Measurements from ENCODE around the gene SF3B6. TPM values are rescaled to one million over a fixed set of nuclear protein-coding genes. Genes with fewer than 3 reads are reported as not detected.
A peak's percentile ranks its signal among the peaks of the same experiment; 100 is the strongest.

The SF3B6 gene
- total RNA-seq, 1 experiment from 2014 or later: 132 TPM

DNA sequence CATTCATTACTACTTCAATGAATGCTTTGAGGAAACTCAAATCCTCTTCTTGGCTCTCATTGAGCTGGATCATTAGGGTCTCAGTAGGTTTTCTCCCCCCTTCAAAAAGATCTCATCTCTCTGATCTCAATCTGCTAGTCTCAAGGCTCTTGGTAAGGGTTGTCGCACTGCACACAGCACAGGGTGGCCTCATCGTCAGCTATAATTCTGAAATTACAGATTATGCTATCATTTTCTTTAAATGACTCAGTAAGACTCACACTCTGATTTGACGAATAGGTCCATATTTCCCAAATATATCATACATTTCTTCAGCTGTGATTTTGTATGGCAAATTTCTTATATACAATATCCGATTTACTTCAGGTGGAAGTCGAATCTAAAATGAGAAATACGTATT, 2.3 kb downstream of the SF3B6 start:
- no peak overlapping the region for H3K23ac ChIP-seq (ENCODE audit: insufficient read length, low read depth, low read length)
- no peak overlapping the region for H3K14ac ChIP-seq (ENCODE audit: insufficient read depth, low read length)
- H3K56ac ChIP-seq (ENCODE audit: insufficient read length, low read depth, low read length): no peak overlapping the region
- no CpG with 5 or more reads among the region's 6 CpGs for WGBS (ENCODE audit: extremely low coverage, insufficient read length, low lambda C conversion rate)
- H3K4me2 ChIP-seq (ENCODE audit: insufficient read depth, insufficient read length, low read length): no peak overlapping the region
- TF ChIP-seq, protein P1, sequence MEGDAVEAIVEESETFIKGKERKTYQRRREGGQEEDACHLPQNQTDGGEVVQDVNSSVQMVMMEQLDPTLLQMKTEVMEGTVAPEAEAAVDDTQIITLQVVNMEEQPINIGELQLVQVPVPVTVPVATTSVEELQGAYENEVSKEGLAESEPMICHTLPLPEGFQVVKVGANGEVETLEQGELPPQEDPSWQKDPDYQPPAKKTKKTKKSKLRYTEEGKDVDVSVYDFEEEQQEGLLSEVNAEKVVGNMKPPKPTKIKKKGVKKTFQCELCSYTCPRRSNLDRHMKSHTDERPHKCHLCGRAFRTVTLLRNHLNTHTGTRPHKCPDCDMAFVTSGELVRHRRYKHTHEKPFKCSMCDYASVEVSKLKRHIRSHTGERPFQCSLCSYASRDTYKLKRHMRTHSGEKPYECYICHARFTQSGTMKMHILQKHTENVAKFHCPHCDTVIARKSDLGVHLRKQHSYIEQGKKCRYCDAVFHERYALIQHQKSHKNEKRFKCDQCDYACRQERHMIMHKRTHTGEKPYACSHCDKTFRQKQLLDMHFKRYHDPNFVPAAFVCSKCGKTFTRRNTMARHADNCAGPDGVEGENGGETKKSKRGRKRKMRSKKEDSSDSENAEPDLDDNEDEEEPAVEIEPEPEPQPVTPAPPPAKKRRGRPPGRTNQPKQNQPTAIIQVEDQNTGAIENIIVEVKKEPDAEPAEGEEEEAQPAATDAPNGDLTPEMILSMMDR (conservative IDR thresholded peaks at IDR 0.05): no peak
- H3K23me2 ChIP-seq (ENCODE audit: insufficient read length, low read depth, low read length, poor library complexity, severe bottlenecking): peaks cover 11% of the 10 kb centered on the region
- H3K27ac ChIP-seq (ENCODE audit: insufficient read length, low read depth, low read length): no peak overlapping the region
- no peak overlapping the region for H3T11ph ChIP-seq (ENCODE audit: low read length)
- H4K5ac ChIP-seq (ENCODE audit: insufficient read length, low read depth, low read length): no peak overlapping the region
- H2AK5ac ChIP-seq (ENCODE audit: insufficient read length, low read length): no peak overlapping the region
- H4K20me1 ChIP-seq (ENCODE audit: control insufficient read depth, insufficient read depth, insufficient read length): no peaks in the 10 kb centered on the region
- H2BK120ac ChIP-seq (ENCODE audit: low read depth, low read length, poor library complexity, severe bottlenecking): no peak overlapping the region
- no peak overlapping the region for H2BK12ac ChIP-seq (ENCODE audit: insufficient read length, low read depth, low read length)
- peaks cover 2% of the 10 kb centered on the region for H3K79me1 ChIP-seq (ENCODE audit: insufficient read depth, low read depth, low read length, poor library complexity, severe bottlenecking)
- H2AFZ ChIP-seq (ENCODE audit: low read length): no peak overlapping the region
- Mint-ChIP-seq H3K27me3 (ENCODE audit: low read depth) (no peaks in the 10 kb centered on the region), H3K36me3 (ENCODE audit: insufficient read depth in 1 of 3, low read depth in 3 of 3) (peaks cover 21 to 40% (median 29%) of the 10 kb centered on the region in 3 experiments), H3K4me1 (peaks cover 17 to 19% of the 10 kb centered on the region in 2 experiments), H3K27ac (no peak overlapping the region), H3K9me3 (no peaks in the 10 kb centered on the region), H3K4me3 (peak overlapping the region in 1 of 2 experiments; percentile 15; a peak in 1 of 5 replicates)
- H2BK20ac ChIP-seq (ENCODE audit: low read depth, low read length, poor library complexity, severe bottlenecking): no peak overlapping the region
- no peak overlapping the region for H4K91ac ChIP-seq (ENCODE audit: insufficient read length, low read depth, low read length)
- DNase-seq: no peak
- H4K8ac ChIP-seq (replicated peaks; ENCODE audit: insufficient read length, low read depth, low read length): no peak overlapping the region
- H3K9me3 ChIP-seq (ENCODE audit: control insufficient read depth, low read depth, low read length): no peaks in the 10 kb centered on the region
- no peak overlapping the region for H2BK15ac ChIP-seq (ENCODE audit: low read depth, low read length)
- no peak overlapping the region for H3K18ac ChIP-seq (ENCODE audit: insufficient read length, low read depth, low read length)
- H3K4me1 ChIP-seq (ENCODE audit: insufficient read depth, low read length): peaks cover 3% of the 10 kb centered on the region; the same call in 1 of the 2 replicates
- no peak overlapping the region for H2BK5ac ChIP-seq (ENCODE audit: insufficient read length, low read length)
- no peak overlapping the region for H3K9ac ChIP-seq (ENCODE audit: extremely low read depth, insufficient read length, low read length)
- H3K4ac ChIP-seq (ENCODE audit: low read depth, low read length): no peak overlapping the region
- H3K79me2 ChIP-seq (ENCODE audit: insufficient read depth, low read length): no peaks in the 10 kb centered on the region; the same call in 1 of the 2 replicates
- no peaks in the 10 kb centered on the region for H3K27me3 ChIP-seq (ENCODE audit: insufficient read depth, low read length)
